ENCODE results near the gene SCFD2. TPM values are rescaled to one million over a fixed set of nuclear protein-coding genes. Genes with fewer than 3 reads are reported as not detected.

The SCFD2 gene
- polyA plus RNA-seq, 3 donors, result 5.4 to 9.4 (median 6.7) TPM

- Histone ChIP-seq H3K4me3 (replicated peaks in 1 of 3; ENCODE audit: low read depth in 2 of 3, low read length in 3 of 3) (no peak overlapping the region), H3K4me2 (replicated peaks; ENCODE audit: extremely low read depth, low read length, poor library complexity, severe bottlenecking) (no peak overlapping the region), H3K27ac (ENCODE audit: low read depth in 1 of 2, low read length in 2 of 2) (no peak overlapping the region), H3K4me1 (ENCODE audit: control insufficient read depth in 1 of 2, insufficient read depth in 2 of 2, low read length in 2 of 2) (no peaks in the 10 kb centered on the region), H3K9ac (ENCODE audit: insufficient read depth, low read length, poor library complexity, severe bottlenecking) (no peak overlapping the region), H3K9me3 (replicated peaks in 1 of 2; ENCODE audit: control insufficient read depth in 1 of 2, insufficient read depth in 1 of 2, low read length in 2 of 2) (no peaks in the 10 kb centered on the region), H2AFZ (ENCODE audit: insufficient read depth, low read depth, low read length, poor library complexity, severe bottlenecking) (no peak overlapping the region), H4K20me1 (ENCODE audit: insufficient read depth, low read length) (no peaks in the 10 kb centered on the region), H3K79me2 (ENCODE audit: insufficient read depth, low read length) (no peaks in the 10 kb centered on the region), H3K27me3 (ENCODE audit: control insufficient read depth in 2 of 2, insufficient read depth in 2 of 2, low read length in 2 of 2) (no peaks in the 10 kb centered on the region), H3K36me3 (replicated peaks in 1 of 2; ENCODE audit: control insufficient read depth in 1 of 2, insufficient read depth in 2 of 2, low read length in 2 of 2) (no peaks in the 10 kb centered on the region)
- no peak for TF ChIP-seq CTCF (IDR thresholded peaks at IDR 0.05)
- intact Hi-C loops (cut with micrococcal nuclease), result no loop called here
- H3K27me3 Mint-ChIP-seq (ENCODE audit: low read depth in 3 of 3), result no peaks in the 10 kb centered on the region
- peaks cover 5% of the 10 kb centered on the region for H3K4me1 Mint-ChIP-seq
- H3K36me3 Mint-ChIP-seq, result peaks cover 0 to 1% of the 10 kb centered on the region in 2 donors
- H3K4me3 Mint-ChIP-seq, result no peak overlapping the region
- H3K27ac Mint-ChIP-seq, result no peak overlapping the region
- DNase-seq, result no peak
- WGBS (ENCODE audit: insufficient coverage), result 100% methylated on average over 2 of the region's 6 CpGs
- H3K9me3 Mint-ChIP-seq, result peaks cover 0 to 2% (median 0%) of the 10 kb centered on the region in 7 donors
Measured at GRCh38 chr4:52999626-53000025, 366.2 kb downstream of the SCFD2 start.

GRCh38 chr4:52998413-52998812 is 367.4 kb downstream of the SCFD2 start:
- H3K27me3 Mint-ChIP-seq (ENCODE audit: low read depth in 3 of 3), result no peaks in the 10 kb centered on the region
- H3K27ac ChIP-seq (ENCODE audit: low read depth in 1 of 2, low read length in 2 of 2), result no peak overlapping the region
- peaks cover 5% of the 10 kb centered on the region for H3K4me1 Mint-ChIP-seq
- no peaks in the 10 kb centered on the region for H3K9me3 ChIP-seq (replicated peaks in 1 of 2; ENCODE audit: control insufficient read depth in 1 of 2, insufficient read depth in 1 of 2, low read length in 2 of 2)
- H3K79me2 ChIP-seq (ENCODE audit: insufficient read depth, low read length), result no peaks in the 10 kb centered on the region
- no peaks in the 10 kb centered on the region for H4K20me1 ChIP-seq (ENCODE audit: insufficient read depth, low read length)
- no peak for DNase-seq
- intact Hi-C loops (cut with micrococcal nuclease), result no loop called here
- no peak overlapping the region for H3K4me3 ChIP-seq (replicated peaks in 1 of 3; ENCODE audit: low read depth in 2 of 3, low read length in 3 of 3)
- no peaks in the 10 kb centered on the region for H3K36me3 ChIP-seq (replicated peaks in 1 of 2; ENCODE audit: control insufficient read depth in 1 of 2, insufficient read depth in 2 of 2, low read length in 2 of 2)
- WGBS (ENCODE audit: insufficient coverage), result no CpG with 5 or more reads among the region's 3 CpGs
- no peak overlapping the region for H2AFZ ChIP-seq (ENCODE audit: insufficient read depth, low read depth, low read length, poor library complexity, severe bottlenecking)
- H3K27me3 ChIP-seq (ENCODE audit: control insufficient read depth in 2 of 2, insufficient read depth in 2 of 2, low read length in 2 of 2), result no peaks in the 10 kb centered on the region
- no peak overlapping the region for H3K4me2 ChIP-seq (replicated peaks; ENCODE audit: extremely low read depth, low read length, poor library complexity, severe bottlenecking)
- TF ChIP-seq CTCF (IDR thresholded peaks at IDR 0.05), result no peak
- H3K27ac Mint-ChIP-seq, result no peak overlapping the region
- no peak overlapping the region for H3K4me3 Mint-ChIP-seq
- H3K4me1 ChIP-seq (ENCODE audit: control insufficient read depth in 1 of 2, insufficient read depth in 2 of 2, low read length in 2 of 2), result no peaks in the 10 kb centered on the region
- H3K36me3 Mint-ChIP-seq, result peaks cover 0 to 1% of the 10 kb centered on the region in 2 donors
- peaks cover 0 to 2% (median 0%) of the 10 kb centered on the region in 7 donors for H3K9me3 Mint-ChIP-seq
- H3K9ac ChIP-seq (ENCODE audit: insufficient read depth, low read length, poor library complexity, severe bottlenecking), result no peak overlapping the region
